ENCODE data around the gene IRF7.

DNA sequence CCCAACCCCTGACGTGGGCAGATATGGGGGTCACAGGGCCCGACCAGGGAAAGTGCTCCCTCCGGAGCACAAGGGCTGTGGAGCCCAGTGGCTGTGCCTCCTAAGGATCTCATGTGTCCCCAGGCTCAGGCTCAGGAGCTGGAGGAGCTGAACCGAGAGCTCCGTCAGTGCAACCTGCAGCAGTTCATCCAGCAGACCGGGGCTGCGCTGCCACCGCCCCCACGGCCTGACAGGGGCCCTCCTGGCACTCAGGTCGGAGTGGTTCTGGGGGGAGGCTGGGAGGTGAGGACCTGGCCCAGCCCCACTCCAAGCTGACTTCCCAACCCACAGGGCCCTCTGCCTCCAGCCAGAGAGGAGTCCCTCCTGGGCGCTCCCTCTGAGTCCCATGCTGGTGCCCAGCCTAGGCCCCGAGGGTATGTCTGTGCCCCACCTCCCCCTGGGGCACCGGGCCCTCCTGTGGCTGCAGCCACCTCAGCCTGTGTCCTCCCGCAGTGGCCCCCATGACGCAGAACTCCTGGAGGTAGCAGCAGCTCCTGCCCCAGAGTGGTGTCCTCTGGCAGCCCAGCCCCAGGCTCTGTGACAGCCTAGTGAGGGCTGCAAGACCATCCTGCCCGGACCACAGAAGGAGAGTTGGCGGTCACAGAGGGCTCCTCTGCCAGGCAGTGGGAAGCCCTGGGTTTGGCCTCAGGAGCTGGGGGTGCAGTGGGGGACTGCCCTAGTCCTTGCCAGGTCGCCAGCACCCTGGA, 52.5 kb downstream of the IRF7 start:
- TF ChIP-seq, protein P1, sequence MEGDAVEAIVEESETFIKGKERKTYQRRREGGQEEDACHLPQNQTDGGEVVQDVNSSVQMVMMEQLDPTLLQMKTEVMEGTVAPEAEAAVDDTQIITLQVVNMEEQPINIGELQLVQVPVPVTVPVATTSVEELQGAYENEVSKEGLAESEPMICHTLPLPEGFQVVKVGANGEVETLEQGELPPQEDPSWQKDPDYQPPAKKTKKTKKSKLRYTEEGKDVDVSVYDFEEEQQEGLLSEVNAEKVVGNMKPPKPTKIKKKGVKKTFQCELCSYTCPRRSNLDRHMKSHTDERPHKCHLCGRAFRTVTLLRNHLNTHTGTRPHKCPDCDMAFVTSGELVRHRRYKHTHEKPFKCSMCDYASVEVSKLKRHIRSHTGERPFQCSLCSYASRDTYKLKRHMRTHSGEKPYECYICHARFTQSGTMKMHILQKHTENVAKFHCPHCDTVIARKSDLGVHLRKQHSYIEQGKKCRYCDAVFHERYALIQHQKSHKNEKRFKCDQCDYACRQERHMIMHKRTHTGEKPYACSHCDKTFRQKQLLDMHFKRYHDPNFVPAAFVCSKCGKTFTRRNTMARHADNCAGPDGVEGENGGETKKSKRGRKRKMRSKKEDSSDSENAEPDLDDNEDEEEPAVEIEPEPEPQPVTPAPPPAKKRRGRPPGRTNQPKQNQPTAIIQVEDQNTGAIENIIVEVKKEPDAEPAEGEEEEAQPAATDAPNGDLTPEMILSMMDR (conservative IDR thresholded peaks at IDR 0.05 in 1 of 2, IDR thresholded peaks at IDR 0.05 in 1 of 2; ENCODE audit: extremely low read depth in 1 of 2, insufficient read depth in 1 of 2, low read depth in 1 of 2, low read length in 2 of 2) = no peak
- TF ChIP-seq EZH2 (IDR thresholded peaks at IDR 0.05; ENCODE audit: borderline replicate concordance, low read length) = no peak

Measured in mammary epithelial cell (primary cell).